Stimulated activated naive CD8-positive, alpha-beta T cell treated with anti-CD3 and anti-CD28 coated beads, Interleukin-15, Interleukin-2, amounts not matched to agents 100 U/mL and 50 U/mL, for 24 hours (primary cell): ENCODE data around the gene ERGIC1.
A peak's percentile ranks its signal among the peaks of the same experiment; 100 is the strongest.
"Not testable (repeated sequence)": the region's sequence is repeated elsewhere in the genome, so short reads cannot be mapped to it uniquely, and the experiment has no call there.

Source experiments
- ATAC-seq: fragments of 150-1000 bp; cut with Tn5 transposase; one replicate; pipeline ENCODE4 v1.10.0; 2021
- DNase-seq: peaks from one replicate; pipeline ENCODE4 v3.0.0; 2021

The ERGIC1 gene

GRCh38 chr5:172878933-172879752, 45.1 kb downstream of the ERGIC1 start:
- DNase-seq (peak; percentile 51), ATAC-seq (no peak)

GRCh38 chr5:172881691-172882370, 47.8 kb downstream of the ERGIC1 start:
- ATAC-seq (peak; percentile 85), DNase-seq (peak; percentile 32)

- ATAC-seq (no peak), DNase-seq (no peak)
These were observed 49.0 kb downstream of the ERGIC1 start for GRCh38 chr5:172883066-172883465.

- ATAC-seq (no peak), DNase-seq (no peak)
These were observed 51.7 kb downstream of the ERGIC1 start for GRCh38 chr5:172885597-172886340.

- DNase-seq (no peak), ATAC-seq (no peak)
These were observed 52.4 kb downstream of the ERGIC1 start for GRCh38 chr5:172886476-172886875.

- DNase-seq (no peak), ATAC-seq (no peak)
These were observed 53.0 kb downstream of the ERGIC1 start for GRCh38 chr5:172886974-172887501.

GRCh38 chr5:172887692-172888091, 53.6 kb downstream of the ERGIC1 start:
- DNase-seq = no peak

GRCh38 chr5:172890659-172891058, 56.6 kb downstream of the ERGIC1 start:
- ATAC-seq = no peak
- no peak for DNase-seq

More at GRCh38 chr5:172887692-172888091, 53.6 kb downstream of the ERGIC1 start:
- ATAC-seq = no peak

GRCh38 chr5:172891716-172892421, 57.8 kb downstream of the ERGIC1 start:
- DNase-seq (no peak), ATAC-seq (no peak)

GRCh38 chr5:172892713-172893112, 58.7 kb downstream of the ERGIC1 start:
- DNase-seq (no peak), ATAC-seq (no peak)

GRCh38 chr5:172894767-172895388, 60.8 kb downstream of the ERGIC1 start:
- no peak for DNase-seq
- no peak for ATAC-seq

- ATAC-seq (no peak), DNase-seq (no peak)
These were observed 61.5 kb downstream of the ERGIC1 start for GRCh38 chr5:172895549-172895948.

GRCh38 chr5:172896465-172896864, 62.4 kb downstream of the ERGIC1 start:
- DNase-seq (no peak), ATAC-seq (no peak)

GRCh38 chr5:172897067-172897466, 63.0 kb downstream of the ERGIC1 start:
- DNase-seq = not testable (repeated sequence)

GRCh38 chr5:172897481-172898217, 63.6 kb downstream of the ERGIC1 start:
- ATAC-seq (no peak), DNase-seq (no peak)

More at GRCh38 chr5:172897067-172897466, 63.0 kb downstream of the ERGIC1 start:
- ATAC-seq = not testable (repeated sequence)

- ATAC-seq (no peak), DNase-seq (no peak)
These were observed 64.3 kb downstream of the ERGIC1 start for GRCh38 chr5:172898218-172898842.

- no peak for ATAC-seq
- DNase-seq = no peak
These were observed 64.9 kb downstream of the ERGIC1 start for GRCh38 chr5:172898843-172899369.

- ATAC-seq (no peak), DNase-seq (no peak)
These were observed 65.4 kb downstream of the ERGIC1 start for GRCh38 chr5:172899436-172899835.

- no peak for DNase-seq
- ATAC-seq = no peak
These were observed 67.1 kb downstream of the ERGIC1 start for GRCh38 chr5:172901012-172901780.
